ENCODE data around the gene EML1.

Gene EML1

DNA sequence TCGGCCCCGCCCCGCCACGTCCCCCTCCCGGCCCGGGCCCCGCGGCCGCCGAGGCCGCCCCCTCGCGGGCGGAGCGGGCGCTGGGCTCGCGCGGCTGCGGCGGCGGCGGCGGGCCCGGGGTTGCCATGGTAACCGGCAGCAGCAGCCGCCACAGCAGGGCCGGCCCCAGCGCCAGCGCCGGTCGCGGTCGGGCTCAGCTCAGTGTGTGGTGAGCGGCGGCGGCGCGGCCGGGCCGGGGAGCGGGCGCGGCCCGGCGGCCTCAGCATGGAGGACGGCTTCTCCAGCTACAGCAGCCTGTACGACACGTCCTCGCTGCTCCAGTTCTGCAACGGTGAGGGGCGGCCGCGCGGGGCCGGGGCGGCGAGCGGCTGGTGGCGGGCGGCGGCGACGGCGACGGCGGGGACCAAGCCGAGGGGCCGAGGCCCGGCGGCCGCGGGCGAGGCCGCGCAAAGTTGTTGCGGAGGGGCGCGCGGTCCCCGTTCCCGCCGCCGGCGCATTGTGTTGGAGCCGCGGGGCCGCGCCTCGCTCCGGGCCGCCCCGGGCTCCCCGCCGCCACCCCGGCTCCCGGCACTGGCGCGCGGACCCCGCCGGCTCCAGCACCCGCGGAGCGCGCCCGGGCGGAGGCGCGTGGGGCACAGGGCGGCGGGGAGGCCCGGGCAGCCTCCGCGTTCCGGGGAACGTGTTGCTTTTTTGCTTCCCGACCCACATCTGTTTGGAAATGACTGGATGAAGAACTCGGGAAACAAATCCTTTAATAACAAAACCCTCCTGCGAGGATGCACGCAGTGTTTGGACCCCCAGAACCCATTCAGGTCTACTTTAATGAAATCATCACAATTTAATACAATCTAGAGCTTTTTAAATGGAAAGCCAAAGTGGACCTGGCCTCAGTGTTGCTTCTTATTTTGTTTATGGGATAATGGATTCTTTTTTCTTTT is at the start of gene EML1:
Gene EML1, plus strand, starts transcription at position 201 of the 938 bp plus-strand sequence. Its CDS starts 64 bp downstream, at position 265.
- peaks cover 4% of the 10 kb centered on the region for H3K27me3 Mint-ChIP-seq
- no peaks in the 10 kb centered on the region for H3K9me3 Mint-ChIP-seq
- peak within 1 kb of the TSS; percentile 20 for H3K27ac Mint-ChIP-seq
- peaks cover 32% of the 10 kb centered on the region for H3K4me1 Mint-ChIP-seq
- H3K36me3 Mint-ChIP-seq, result no peaks in the 10 kb centered on the region
- H3K4me3 Mint-ChIP-seq, result peak within 1 kb of the TSS; percentile 70

- Mint-ChIP-seq H3K27ac (no peak overlapping the region), H3K36me3 (no peaks in the 10 kb centered on the region)
Observed at GRCh38 chr14:99744199-99744872, 48.9 kb upstream of the EML1 start.

DNA sequence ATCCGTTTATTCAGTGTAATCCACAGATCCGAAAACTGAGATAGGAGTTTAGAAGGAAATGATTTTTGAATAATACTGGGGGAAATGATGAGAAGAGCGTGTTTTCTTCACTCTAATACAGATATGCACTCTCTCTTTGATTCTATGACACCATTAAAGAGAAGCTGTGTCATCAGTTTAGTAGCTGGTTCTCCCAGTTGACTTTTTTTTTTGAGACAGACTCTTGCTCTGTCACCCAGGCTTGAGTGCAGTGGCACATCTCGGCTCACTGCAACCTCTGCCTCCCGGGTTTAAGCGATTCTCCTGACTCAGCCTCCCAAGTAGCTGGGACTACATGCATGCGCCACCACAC is 48.4 kb upstream of the EML1 start:
- no peaks in the 10 kb centered on the region for H3K36me3 Mint-ChIP-seq
- H3K27me3 Mint-ChIP-seq, result peaks cover 6% of the 10 kb centered on the region
- no peak overlapping the region for H3K4me3 Mint-ChIP-seq
- no peak overlapping the region for H3K27ac Mint-ChIP-seq
- H3K9me3 Mint-ChIP-seq, result no peaks in the 10 kb centered on the region
- H3K4me1 Mint-ChIP-seq, result peaks cover 13% of the 10 kb centered on the region

More at GRCh38 chr14:99744199-99744872, 48.9 kb upstream of the EML1 start:
- Mint-ChIP-seq H3K4me3 (no peak overlapping the region), H3K4me1 (peaks cover 13% of the 10 kb centered on the region), H3K9me3 (no peaks in the 10 kb centered on the region), H3K27me3 (peaks cover 6% of the 10 kb centered on the region)

GRCh38 chr14:99745307-99745951 is 47.8 kb upstream of the EML1 start:
- Mint-ChIP-seq H3K9me3 (no peaks in the 10 kb centered on the region), H3K4me3 (no peak overlapping the region), H3K36me3 (no peaks in the 10 kb centered on the region), H3K27ac (no peak overlapping the region), H3K27me3 (peaks cover 6% of the 10 kb centered on the region), H3K4me1 (peaks cover 13% of the 10 kb centered on the region)

GRCh38 chr14:99747167-99747566 is 46.0 kb upstream of the EML1 start:
- H3K4me3 Mint-ChIP-seq, result no peak overlapping the region
- H3K27me3 Mint-ChIP-seq, result peaks cover 12% of the 10 kb centered on the region
- peaks cover 23% of the 10 kb centered on the region for H3K4me1 Mint-ChIP-seq
- no peak overlapping the region for H3K27ac Mint-ChIP-seq
- no peaks in the 10 kb centered on the region for H3K9me3 Mint-ChIP-seq
- H3K36me3 Mint-ChIP-seq, result no peaks in the 10 kb centered on the region

GRCh38 chr14:99747582-99748330 is 45.5 kb upstream of the EML1 start:
- no peaks in the 10 kb centered on the region for H3K36me3 Mint-ChIP-seq
- H3K4me3 Mint-ChIP-seq, result no peak overlapping the region
- no peak overlapping the region for H3K27ac Mint-ChIP-seq
- H3K9me3 Mint-ChIP-seq, result no peaks in the 10 kb centered on the region
- peaks cover 12% of the 10 kb centered on the region for H3K27me3 Mint-ChIP-seq
- peaks cover 26% of the 10 kb centered on the region for H3K4me1 Mint-ChIP-seq

- peaks cover 15% of the 10 kb centered on the region for H3K27me3 Mint-ChIP-seq
- no peak overlapping the region for H3K27ac Mint-ChIP-seq
- no peak overlapping the region for H3K4me3 Mint-ChIP-seq
- no peaks in the 10 kb centered on the region for H3K36me3 Mint-ChIP-seq
- H3K9me3 Mint-ChIP-seq, result no peaks in the 10 kb centered on the region
- peaks cover 31% of the 10 kb centered on the region for H3K4me1 Mint-ChIP-seq
Observed at GRCh38 chr14:99748529-99748928, 44.7 kb upstream of the EML1 start.

GRCh38 chr14:99749142-99749541 is 44.1 kb upstream of the EML1 start:
- no peak overlapping the region for H3K27ac Mint-ChIP-seq
- no peak overlapping the region for H3K4me3 Mint-ChIP-seq
- peaks cover 34% of the 10 kb centered on the region for H3K4me1 Mint-ChIP-seq
- H3K36me3 Mint-ChIP-seq, result no peaks in the 10 kb centered on the region
- H3K9me3 Mint-ChIP-seq, result no peaks in the 10 kb centered on the region
- H3K27me3 Mint-ChIP-seq, result peaks cover 17% of the 10 kb centered on the region

- Mint-ChIP-seq H3K9me3 (no peaks in the 10 kb centered on the region), H3K36me3 (no peaks in the 10 kb centered on the region), H3K4me3 (no peak overlapping the region), H3K4me1 (peaks cover 34% of the 10 kb centered on the region), H3K27me3 (peaks cover 20% of the 10 kb centered on the region), H3K27ac (no peak overlapping the region)
Observed at GRCh38 chr14:99749763-99750715, 43.2 kb upstream of the EML1 start.

DNA sequence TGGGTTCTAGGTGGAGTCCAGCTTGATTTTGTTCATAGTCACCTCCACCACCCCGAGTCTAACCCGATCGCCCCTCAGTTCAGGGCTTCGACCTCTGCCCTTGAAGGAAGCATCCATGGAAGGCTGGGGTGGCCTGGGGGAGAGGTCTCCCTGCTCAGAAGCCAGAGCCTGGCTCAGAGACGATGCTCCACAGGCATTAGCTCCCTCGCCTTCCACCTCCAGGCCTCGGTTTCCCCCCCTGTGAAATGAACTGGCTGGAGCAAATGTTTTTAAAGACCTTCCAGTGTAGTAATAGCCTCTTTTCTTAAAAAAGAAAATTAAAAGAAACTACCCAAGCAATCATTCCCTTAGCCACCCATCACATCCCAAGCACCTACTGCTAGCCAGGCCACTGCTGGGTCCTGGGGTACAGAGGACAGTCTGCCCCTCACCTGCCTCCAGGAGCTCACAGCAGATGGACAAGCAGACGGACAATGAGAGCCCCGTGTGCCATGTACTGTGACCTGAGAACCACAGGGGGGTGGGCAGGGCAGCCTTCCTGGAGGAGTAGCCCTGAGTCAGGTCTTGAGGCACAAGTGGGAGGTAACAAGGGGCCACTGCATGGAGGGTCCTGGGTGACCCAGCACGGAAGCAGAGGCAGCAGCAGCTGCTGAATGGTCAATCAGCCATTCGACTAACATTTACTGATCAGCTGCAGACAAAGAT is 42.3 kb upstream of the EML1 start:
- Mint-ChIP-seq H3K27me3 (peaks cover 20% of the 10 kb centered on the region), H3K9me3 (no peaks in the 10 kb centered on the region), H3K4me1 (peaks cover 31% of the 10 kb centered on the region)

DNA sequence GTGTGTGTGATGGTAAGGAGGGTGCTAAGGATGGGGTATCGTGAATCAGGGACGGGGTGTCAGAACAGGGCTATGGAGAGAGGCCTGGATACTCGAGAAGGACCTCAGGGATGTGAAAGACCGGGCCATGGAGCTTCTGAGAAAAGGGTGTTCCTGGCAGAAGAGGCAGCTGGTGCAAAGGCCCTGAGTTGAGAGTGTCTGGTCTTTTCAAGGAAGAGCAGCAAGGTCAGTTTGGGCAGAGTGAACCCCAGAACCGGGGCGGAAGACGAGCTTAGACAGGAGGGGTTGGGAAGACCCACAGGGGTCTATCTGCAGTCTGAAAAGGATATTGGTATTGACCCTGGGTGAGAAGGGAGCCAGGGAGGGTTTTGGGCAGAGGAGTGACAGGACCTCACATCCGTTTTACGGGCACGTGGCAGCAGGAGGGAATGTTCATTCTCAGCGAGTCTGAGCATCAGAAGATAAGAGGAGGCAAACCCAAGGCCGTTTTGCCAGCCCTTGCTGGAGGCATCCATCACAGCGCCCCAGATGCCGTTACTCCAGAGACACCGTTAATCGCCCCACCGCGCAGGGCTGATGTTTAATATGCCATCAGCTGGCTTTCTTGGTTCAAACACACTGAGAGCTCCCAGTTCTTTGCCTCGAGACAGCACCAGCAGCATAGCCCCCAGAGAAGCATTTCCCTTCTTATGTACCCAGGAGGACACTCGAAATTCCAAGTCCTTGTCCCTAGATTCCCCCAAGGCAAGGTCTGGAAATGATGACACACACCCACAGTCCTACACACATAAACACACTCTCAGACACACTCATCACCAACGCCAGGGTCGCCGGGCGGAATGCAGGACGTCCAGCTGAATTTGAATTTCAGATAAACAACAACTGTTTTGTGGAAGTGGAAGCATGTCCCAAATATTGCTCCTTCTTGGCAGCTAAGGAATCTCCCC is 41.4 kb upstream of the EML1 start:
- Mint-ChIP-seq H3K36me3 (no peaks in the 10 kb centered on the region), H3K4me3 (no peak overlapping the region), H3K27ac (no peak overlapping the region), H3K4me1 (peaks cover 25% of the 10 kb centered on the region), H3K9me3 (no peaks in the 10 kb centered on the region), H3K27me3 (peaks cover 22% of the 10 kb centered on the region)

More for the DNA sequence above, 42.3 kb upstream of the EML1 start:
- H3K27ac Mint-ChIP-seq, result no peak overlapping the region
- no peaks in the 10 kb centered on the region for H3K36me3 Mint-ChIP-seq
- H3K4me3 Mint-ChIP-seq, result peak overlapping the region; percentile 2

DNA sequence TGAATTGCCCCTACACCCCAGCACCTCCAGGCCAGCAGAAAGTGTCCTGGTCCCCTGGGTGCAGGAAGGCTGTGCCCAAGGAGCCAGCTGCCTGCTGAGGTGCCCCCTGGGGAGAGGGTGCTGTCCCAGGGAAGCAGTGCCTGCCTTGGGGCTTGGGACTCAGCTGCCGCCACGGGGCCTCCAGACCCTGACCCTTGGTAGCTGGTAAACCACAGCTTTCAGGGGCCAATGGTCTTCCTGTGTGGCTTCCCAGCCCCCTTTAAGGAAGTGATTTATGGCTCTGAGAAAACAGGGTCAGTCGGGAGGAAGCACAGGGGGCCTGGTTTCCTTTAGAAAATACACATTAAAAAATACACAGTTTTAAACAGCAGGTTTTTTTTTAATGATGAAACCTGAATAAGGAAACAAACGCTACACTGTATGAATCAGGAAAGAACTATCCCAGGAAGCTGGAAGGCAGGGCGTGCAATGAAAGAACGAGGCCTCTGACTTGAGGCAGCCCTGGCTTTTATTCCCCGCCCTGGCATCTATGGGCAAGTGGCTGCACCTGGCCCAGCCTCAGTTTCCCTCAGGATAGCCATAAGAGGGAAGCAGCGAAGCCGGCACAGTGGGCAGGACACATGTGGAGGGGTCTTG is 40.6 kb upstream of the EML1 start:
- peaks cover 20% of the 10 kb centered on the region for H3K4me1 Mint-ChIP-seq
- no peak overlapping the region for H3K27ac Mint-ChIP-seq
- H3K27me3 Mint-ChIP-seq, result peaks cover 22% of the 10 kb centered on the region
- no peaks in the 10 kb centered on the region for H3K9me3 Mint-ChIP-seq
- H3K4me3 Mint-ChIP-seq, result no peak overlapping the region
- H3K36me3 Mint-ChIP-seq, result no peaks in the 10 kb centered on the region
